ENCODE results near the gene KLHL40. TPM values are rescaled to one million over a fixed set of nuclear protein-coding genes. Genes with fewer than 3 reads are reported as not detected.

KLHL40 gene
- total RNA-seq, 1 experiment from 2014 or later: not detected

GRCh38 chr3:42709621-42710020 lies 24.3 kb downstream of the KLHL40 start:
- Histone ChIP-seq H2BK120ac (ENCODE audit: low read depth, low read length, poor library complexity, severe bottlenecking) (no peak overlapping the region), H2BK20ac (ENCODE audit: low read depth, low read length, poor library complexity, severe bottlenecking) (no peak overlapping the region), H3K23ac (ENCODE audit: insufficient read length, low read depth, low read length) (no peak overlapping the region), H3K27ac (ENCODE audit: insufficient read length, low read depth, low read length) (no peak overlapping the region), H3K4me1 (ENCODE audit: insufficient read depth, low read length) (no peaks in the 10 kb centered on the region), H3K56ac (ENCODE audit: insufficient read length, low read depth, low read length) (no peak overlapping the region), H2BK15ac (ENCODE audit: low read depth, low read length) (no peak overlapping the region), H3K4ac (ENCODE audit: low read depth, low read length) (no peak overlapping the region), H3K14ac (ENCODE audit: insufficient read depth, low read length) (no peak overlapping the region), H3K79me2 (ENCODE audit: insufficient read depth, low read length) (no peaks in the 10 kb centered on the region), H3K27me3 (ENCODE audit: insufficient read depth, low read length) (no peaks in the 10 kb centered on the region), H3K4me2 (ENCODE audit: insufficient read depth, insufficient read length, low read length) (no peak overlapping the region), H2AFZ (ENCODE audit: low read length) (no peak overlapping the region), H4K5ac (ENCODE audit: insufficient read length, low read depth, low read length) (no peak overlapping the region), H2BK5ac (ENCODE audit: insufficient read length, low read length) (no peak overlapping the region), H3K9ac (ENCODE audit: extremely low read depth, insufficient read length, low read length) (no peak overlapping the region), H3K18ac (ENCODE audit: insufficient read length, low read depth, low read length) (no peak overlapping the region), H3K9me3 (ENCODE audit: control insufficient read depth, low read depth, low read length) (no peaks in the 10 kb centered on the region), H3K23me2 (ENCODE audit: insufficient read length, low read depth, low read length, poor library complexity, severe bottlenecking) (no peaks in the 10 kb centered on the region), H3T11ph (ENCODE audit: low read length) (no peak overlapping the region), H2AK5ac (ENCODE audit: insufficient read length, low read length) (no peak overlapping the region), H4K20me1 (ENCODE audit: control insufficient read depth, insufficient read depth, insufficient read length) (no peaks in the 10 kb centered on the region), H3K79me1 (ENCODE audit: insufficient read depth, low read depth, low read length, poor library complexity, severe bottlenecking) (no peaks in the 10 kb centered on the region), H4K91ac (ENCODE audit: insufficient read length, low read depth, low read length) (no peak overlapping the region), H4K8ac (replicated peaks; ENCODE audit: insufficient read length, low read depth, low read length) (no peak overlapping the region), H2BK12ac (ENCODE audit: insufficient read length, low read depth, low read length) (no peak overlapping the region)
- H3K4me1 Mint-ChIP-seq: no peaks in the 10 kb centered on the region
- H3K4me3 Mint-ChIP-seq: no peak overlapping the region
- no CpG with 5 or more reads among the region's 10 CpGs for WGBS (ENCODE audit: extremely low coverage, insufficient read length, low lambda C conversion rate)
- H3K27ac Mint-ChIP-seq: peak overlapping the region in 1 of 3 experiments; percentile 34; a peak in 2 of 7 replicates
- H3K36me3 Mint-ChIP-seq (ENCODE audit: insufficient read depth in 1 of 3, low read depth in 3 of 3): no peaks in the 10 kb centered on the region; a peak in 1 of 7 replicates
- H3K9me3 Mint-ChIP-seq: no peaks in the 10 kb centered on the region
- no peak for DNase-seq
- peaks cover 2% of the 10 kb centered on the region; the same call in 1 of the 2 replicates for H3K27me3 Mint-ChIP-seq (ENCODE audit: low read depth)
- TF ChIP-seq, protein P1, sequence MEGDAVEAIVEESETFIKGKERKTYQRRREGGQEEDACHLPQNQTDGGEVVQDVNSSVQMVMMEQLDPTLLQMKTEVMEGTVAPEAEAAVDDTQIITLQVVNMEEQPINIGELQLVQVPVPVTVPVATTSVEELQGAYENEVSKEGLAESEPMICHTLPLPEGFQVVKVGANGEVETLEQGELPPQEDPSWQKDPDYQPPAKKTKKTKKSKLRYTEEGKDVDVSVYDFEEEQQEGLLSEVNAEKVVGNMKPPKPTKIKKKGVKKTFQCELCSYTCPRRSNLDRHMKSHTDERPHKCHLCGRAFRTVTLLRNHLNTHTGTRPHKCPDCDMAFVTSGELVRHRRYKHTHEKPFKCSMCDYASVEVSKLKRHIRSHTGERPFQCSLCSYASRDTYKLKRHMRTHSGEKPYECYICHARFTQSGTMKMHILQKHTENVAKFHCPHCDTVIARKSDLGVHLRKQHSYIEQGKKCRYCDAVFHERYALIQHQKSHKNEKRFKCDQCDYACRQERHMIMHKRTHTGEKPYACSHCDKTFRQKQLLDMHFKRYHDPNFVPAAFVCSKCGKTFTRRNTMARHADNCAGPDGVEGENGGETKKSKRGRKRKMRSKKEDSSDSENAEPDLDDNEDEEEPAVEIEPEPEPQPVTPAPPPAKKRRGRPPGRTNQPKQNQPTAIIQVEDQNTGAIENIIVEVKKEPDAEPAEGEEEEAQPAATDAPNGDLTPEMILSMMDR (conservative IDR thresholded peaks at IDR 0.05): no peak

Measured in H9 (cell line).